Transverse colon (tissue), 3 donors: ENCODE data around the gene WDR75.

Experiments used
- CTCF ChIP-seq, 5 experiments: fragments of 200-600 bp in 3 of 5; fragments of 450-650 bp in 2 of 5; sonication (generic) in 3 of 5; IDR thresholded peaks; 1 replicate in 2 of 5; 2 replicates in 3 of 5; pipeline ENCODE4 v1.5.1; 2016 to 2017; ENCODE audit warnings: antibody characterized with exemption in 5 of 5, inconsistent platforms in 3 of 5, mild to moderate bottlenecking in 2 of 5, moderate library complexity in 1 of 5
- POLR2A ChIP-seq: fragments of 450-650 bp; IDR thresholded peaks from one replicate; pipeline ENCODE4 v1.6.1; 2016; ENCODE audit warnings: antibody characterized with exemption, mild to moderate bottlenecking, moderate library complexity

- TF ChIP-seq CTCF (IDR thresholded peaks at IDR 0.05) (no peak), POLR2A (no peak)
Measured at GRCh38 chr2:189481071-189481470, 39.8 kb downstream of the WDR75 start.
